NCI-H1417 (cell line): Measurements from ENCODE around the gene ELN.

Source experiments
- DNase-seq, 3 experiments: peaks; one replicate each; lab custom pipeline; 2025; lab: John Stamatoyannopoulos, UW

ELN gene

DNA sequence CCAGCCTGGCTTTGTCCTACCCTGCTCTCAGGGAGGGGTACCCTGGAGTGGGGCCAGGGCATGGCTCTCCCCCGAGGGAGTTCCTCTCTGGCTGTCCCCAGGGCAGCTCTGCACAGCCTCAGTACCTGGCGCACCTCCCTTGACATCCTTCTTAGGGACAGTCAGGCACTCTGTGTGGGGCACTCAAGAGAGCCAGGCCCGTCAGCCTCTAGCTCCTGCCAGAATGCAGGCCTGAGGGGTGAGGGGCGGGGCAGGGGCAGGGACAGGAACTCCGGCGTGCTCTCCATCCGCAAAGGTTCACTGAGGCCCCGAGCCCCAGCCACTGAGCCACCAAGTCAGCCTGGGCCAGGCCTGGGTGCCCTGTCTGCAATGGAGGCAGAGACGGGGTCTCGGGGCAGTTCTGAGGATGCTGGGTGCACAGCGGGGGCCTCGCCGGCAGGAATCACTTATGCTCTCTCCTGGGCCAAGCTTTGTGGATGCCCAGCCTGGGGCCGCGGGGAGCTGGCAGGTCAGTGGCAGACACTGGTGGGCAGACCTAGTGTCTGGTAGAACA lies 65.8 kb downstream of the ELN start:
- DNase-seq = no peak

DNA sequence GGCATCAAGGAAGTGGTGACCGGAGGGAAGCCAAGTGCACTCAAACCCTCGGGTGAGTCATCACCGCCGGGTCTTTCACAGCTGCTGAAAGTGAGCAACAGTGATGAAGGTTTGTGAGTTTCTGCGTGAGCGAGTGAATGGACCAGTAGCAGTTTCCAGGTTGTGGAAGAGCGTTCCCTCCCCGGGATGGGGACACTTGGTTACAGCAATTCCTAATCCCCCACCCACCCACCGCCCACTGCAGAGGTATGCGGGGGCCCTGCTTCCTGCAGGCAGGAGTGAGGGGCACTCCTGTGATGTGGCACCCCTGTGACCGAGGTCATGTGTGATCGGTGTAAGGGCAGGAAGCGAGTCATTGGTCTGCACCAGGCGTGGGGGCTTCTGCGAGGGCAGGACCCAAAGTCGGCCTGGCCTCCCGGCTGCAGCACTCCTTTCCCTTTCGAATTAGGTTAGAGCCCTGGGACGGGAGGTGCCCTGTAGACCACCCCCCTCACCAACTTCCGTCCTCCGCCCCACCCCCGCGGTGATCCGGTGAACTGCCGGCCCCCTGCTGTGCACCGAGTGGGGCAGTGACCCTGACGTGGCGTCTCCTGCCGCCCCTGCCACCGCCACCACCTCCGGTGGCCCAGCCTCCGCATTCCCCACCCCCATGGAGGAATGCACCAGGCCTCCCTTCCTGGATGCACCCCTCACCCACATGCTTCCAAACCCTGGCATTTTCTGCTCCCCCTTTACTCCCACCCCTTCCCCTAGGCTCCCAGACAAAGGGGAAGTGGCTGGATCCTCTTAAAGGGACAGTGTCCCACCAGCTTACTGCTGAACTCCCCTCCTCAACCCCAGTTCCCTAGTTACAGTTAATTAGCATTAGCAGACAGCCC lies 66.5 kb downstream of the ELN start:
- no peak for DNase-seq

DNA sequence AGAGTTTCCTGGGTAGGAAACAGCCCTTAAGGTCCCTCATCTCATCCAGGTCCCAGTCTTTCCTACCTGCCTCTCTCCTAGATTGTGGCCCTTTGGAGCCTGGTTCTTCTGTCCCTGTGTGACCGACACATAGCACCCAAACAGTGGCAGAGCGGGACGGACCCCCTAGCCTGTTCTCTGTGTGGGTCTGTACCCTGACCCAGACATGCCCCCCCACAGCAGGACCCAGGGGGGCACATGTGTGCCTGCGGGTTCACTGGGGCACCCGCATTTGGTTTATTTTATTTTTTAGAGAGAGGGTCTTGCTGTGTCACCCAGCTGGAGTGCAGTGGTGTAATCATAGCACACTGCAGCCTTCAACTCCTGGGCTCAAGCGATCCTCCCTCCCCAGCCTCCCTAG lies 67.2 kb downstream of the ELN start:
- DNase-seq = no peak

DNA sequence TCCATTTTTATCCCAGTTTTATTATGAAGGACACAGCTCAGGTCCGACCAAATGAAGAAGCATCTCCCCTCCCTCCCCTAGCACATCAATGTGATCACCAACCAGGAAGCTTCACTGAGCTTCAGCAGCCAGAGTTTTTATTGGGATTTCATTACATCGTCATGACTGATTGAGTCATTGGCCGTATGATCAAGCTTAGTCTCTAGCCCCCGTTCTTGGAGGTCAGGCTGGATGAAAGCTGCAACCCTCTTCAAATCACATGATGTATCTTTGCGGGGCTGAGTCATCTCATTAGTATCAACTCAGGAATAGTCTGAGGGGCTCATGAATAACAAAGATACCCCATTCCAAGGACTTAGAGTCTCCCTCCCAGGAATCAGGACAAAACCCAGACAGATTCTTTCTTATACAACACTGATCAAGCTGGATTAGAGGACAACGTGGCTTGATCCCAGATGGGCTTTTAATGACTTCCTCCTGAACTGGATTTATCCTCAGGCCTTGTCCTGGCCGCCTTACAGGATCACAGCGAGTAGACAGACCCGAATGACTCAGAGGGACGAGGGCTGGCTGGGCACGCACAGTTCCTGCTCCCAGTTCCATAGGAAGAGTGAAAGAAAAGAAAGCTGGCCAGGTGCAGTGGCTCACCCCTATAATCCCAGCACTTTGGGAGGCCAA lies 70.1 kb downstream of the ELN start:
- DNase-seq = no peak

DNA sequence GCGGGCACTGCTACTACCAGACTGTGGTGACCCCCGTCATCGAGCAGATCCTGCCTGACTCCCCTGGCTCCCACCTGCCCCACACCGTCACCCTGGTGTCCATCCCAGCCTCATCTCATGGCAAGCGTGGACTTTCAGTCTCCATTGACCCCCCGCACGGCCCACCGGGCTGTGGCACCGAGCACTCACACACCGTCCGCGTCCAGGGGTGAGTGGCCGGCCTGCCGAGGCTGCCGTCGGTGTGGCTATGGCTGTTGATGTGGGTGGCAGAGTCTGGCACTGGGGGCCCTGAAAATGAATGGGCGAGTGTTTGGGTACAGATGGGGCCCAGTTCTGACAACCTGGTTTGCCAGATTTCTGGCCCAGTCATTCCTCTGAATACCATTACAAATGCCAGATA lies 71.1 kb downstream of the ELN start:
- no peak for DNase-seq

DNA sequence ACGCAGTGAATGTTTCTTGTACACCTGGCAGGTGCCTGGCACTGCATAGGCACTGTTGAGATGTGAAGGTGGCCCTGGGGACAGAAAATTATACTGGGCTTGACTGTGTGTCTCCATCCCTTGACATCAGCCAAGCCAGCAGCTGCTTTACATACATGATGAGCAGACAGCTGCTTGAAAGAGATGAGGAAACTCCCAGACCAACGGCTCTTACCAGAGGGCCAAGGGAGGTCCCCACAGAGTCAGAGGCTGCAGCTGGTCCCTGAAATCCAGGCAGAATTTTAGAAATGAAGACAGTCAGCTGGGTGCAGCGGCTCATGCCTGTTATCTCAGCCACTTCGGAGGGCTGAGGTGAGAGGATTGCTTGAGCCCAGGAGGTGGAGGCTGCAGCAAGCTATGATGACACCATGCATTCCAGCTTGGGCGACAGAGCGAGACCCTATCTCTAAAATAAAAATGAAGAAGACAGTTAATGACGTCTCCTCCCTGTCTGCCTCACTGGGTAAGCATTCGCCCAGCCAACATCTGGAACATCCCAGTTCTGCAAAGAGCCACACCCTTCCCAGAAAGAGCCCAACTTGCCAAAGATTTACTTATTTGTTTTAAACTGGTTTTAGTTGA lies 73.2 kb downstream of the ELN start:
- DNase-seq = peak in 1 of 3 experiments; percentile 60

DNA sequence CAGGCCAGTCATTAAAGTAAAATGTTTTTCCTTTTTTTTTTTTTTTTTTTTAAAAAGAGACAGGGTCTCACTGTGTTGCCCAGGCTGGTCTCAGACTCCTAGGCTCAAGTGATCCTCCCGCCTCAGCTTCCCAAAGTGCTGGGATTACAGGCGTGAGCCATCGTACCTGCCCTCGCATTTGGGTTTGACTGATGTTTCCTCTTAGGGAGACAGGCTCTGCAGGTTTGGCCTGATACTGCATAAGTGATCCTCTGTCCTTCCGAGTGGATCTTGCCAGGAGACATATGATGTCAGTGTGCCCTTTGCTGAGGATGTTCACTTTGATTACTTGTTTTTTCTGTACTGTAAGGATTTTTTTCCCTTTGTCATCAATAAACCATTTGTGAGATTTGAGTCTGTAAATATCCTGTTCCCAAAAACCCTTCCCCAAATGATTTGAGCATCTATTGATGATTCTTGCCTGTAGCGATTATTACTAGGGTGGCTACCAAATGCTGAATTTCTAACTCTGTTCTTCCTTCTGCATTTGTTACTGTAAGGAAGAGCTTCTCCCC lies 75.3 kb downstream of the ELN start:
- DNase-seq = no peak

DNA sequence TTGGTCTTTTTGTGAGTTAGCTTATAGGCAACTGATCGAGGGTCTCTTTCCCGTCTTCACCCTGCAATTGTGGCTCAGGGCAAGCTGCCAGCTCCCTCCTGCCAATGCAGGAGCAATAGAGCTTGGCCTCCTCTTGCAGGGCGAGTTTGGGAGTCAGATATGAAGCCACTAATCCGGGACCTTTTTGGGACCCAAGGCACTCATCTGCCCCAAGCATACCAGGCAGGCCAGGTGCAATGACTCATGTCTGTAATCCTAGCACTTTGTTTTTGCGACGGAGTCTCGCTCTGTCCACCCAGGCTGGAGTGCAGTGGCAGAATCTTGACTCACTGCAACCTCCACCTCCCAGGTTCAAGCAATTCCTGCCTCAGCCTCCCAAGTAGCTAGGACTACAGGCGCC lies 76.7 kb downstream of the ELN start:
- DNase-seq = no peak

DNA sequence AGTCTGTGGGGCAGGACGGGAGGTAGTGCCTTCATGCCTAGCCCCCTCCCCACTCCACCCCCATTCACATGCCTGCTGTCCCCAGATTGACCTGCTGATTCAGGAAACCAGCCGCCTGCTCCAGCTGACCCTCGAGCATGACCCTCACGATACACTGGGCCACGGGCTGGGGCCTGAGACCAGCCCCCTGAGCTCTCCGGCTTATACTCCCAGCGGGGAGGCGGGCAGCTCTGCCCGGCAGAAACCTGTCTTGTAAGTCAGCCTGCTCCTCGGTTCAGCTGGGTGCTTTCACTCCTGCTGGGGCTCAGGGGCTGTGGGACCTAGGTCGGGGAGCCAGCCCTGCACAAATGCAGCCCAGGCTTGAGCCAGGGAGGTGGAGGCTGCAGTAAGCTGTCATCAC lies 78.0 kb downstream of the ELN start:
- DNase-seq = no peak

DNA sequence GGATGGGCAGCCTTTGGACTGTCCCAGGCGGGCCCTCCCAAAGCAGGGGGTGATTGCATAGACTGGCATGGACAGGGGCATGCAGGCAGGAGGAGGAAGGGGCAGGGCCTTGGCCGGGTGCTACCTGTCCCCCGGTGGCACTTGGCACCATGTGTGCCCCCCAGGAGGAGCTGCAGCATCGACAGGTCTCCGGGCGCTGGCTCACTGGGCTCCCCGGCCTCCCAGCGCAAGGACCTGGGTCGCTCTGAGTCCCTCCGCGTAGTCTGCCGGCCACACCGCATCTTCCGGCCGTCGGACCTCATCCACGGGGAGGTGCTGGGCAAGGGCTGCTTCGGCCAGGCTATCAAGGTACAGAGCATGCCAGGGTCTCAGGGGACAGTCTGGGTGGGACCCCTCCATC lies 78.9 kb downstream of the ELN start:
- no peak for DNase-seq

DNA sequence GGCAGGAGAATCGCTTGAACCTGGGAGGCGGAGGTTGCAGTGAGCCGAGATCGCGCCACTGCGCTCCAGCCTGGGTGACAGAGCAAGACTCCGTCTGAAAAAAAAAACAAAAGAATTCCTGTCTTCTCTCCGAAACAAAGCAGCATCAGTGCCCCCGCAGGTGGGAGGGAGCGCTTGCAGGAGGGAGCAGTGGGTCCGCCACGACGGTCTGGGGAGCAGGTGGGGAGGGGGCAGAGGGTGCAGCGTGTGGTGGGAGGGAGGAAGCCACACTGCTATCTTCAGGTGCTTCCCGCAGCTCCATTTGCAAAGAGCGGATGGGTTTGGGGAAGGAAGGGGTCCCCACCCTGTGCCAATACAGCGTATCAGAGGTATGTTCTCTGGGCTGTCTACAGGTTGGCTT lies 87.4 kb downstream of the ELN start:
- DNase-seq = no peak

DNA sequence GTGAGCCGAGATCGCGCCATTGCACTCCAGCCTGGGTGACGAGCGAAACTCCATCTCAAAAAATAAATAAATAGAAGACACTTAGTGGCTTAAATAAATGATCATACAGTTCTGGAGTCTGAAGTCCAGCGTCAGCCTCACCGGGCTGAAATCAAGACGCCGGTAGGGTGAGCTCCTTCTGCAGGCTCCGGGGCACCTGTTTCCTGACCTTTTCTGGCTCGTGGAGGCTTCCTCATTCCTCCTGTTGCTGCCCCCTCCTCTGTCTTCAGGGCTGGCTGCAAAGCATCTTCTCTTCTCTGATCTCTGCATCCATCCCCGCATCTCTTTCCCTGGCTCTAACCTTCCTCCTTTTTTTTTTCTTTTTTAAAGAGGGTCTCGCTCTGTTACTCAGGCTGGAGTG lies 88.4 kb downstream of the ELN start:
- DNase-seq = no peak
